GM12878 (cell line): ENCODE results near the gene SOX6.

Experiments
- CHD4 ChIP-seq: fragments of 200-600 bp; sonication (generic); IDR thresholded peaks from 2 replicates; pipeline ENCODE4 v1.6.1; 2016; ENCODE audit warnings: mild to moderate bottlenecking
- FOS ChIP-seq: IDR thresholded peaks from 3 replicates; pipeline ENCODE4 v1.6.1; 2011; ENCODE audit warnings: borderline replicate concordance; ENCODE audit not compliant: insufficient read length; ENCODE audit errors: extremely low read depth
- GABPA ChIP-seq: IDR thresholded peaks from 2 replicates; pipeline ENCODE4 v1.6.1; 2014; ENCODE audit warnings: antibody characterized with exemption, low read depth, mild to moderate bottlenecking, inconsistent platforms
- KDM1A ChIP-seq: fragments of 200-600 bp; sonication (generic); IDR thresholded peaks from 2 replicates; pipeline ENCODE4 v1.6.1; 2016; ENCODE audit warnings: borderline replicate concordance
- MTA3 ChIP-seq: IDR thresholded peaks from 2 replicates; pipeline ENCODE4 v1.6.1; 2012; ENCODE audit warnings: low read length, inconsistent platforms, borderline replicate concordance
- NFIC ChIP-seq: IDR thresholded peaks from 2 replicates; pipeline ENCODE4 v1.6.1; 2012; ENCODE audit warnings: low read depth, mild to moderate bottlenecking, inconsistent platforms, low read length, moderate library complexity
- POLR2A ChIP-seq: IDR thresholded peaks from 2 replicates; pipeline ENCODE4 v1.6.1; 2011; ENCODE audit warnings: low read depth, mild to moderate bottlenecking, low read length
- RELA ChIP-seq: fragments of 450-650 bp; IDR thresholded peaks from 2 replicates; pipeline ENCODE4 v1.8.0; 2014; ENCODE audit warnings: borderline replicate concordance; ENCODE audit not compliant: partially characterized antibody
- TAF1 ChIP-seq: IDR thresholded peaks from 2 replicates; pipeline ENCODE4 v1.6.1; 2011; ENCODE audit warnings: mild to moderate bottlenecking, low read depth, low read length, borderline replicate concordance
- YY1 ChIP-seq: IDR thresholded peaks from 2 replicates; pipeline ENCODE4 v1.6.1; 2011; ENCODE audit warnings: low read depth, mild to moderate bottlenecking, low read length
- TF ChIP-seq, protein P1 (sequence below), 3 experiments: IDR thresholded peaks in 2 of 3; conservative IDR thresholded peaks in 1 of 3; 2 replicates each; pipeline ENCODE4 v1.5.1; 2011; ENCODE audit warnings: low read depth in 3 of 3, low read length in 3 of 3, mild to moderate bottlenecking in 3 of 3, control low read depth in 2 of 3, moderate library complexity in 2 of 3, inconsistent platforms in 1 of 3, mixed read lengths in 1 of 3; ENCODE audit not compliant: control insufficient read depth in 2 of 3, insufficient read depth in 1 of 3; ENCODE audit errors: extremely low read depth in 1 of 3
- TF ChIP-seq, protein P2 (sequence below): IDR thresholded peaks from 2 replicates; pipeline ENCODE4 v1.6.1; 2012; ENCODE audit warnings: low read depth, low read length, improper control_type of control experiment
- TF ChIP-seq, protein P3 (sequence below): IDR thresholded peaks from 2 replicates; pipeline ENCODE4 v1.6.1; 2012; ENCODE audit warnings: mild to moderate bottlenecking, low read depth, low read length
- TF ChIP-seq, protein P4 (sequence below): IDR thresholded peaks from 2 replicates; pipeline ENCODE4 v1.6.1; 2012; ENCODE audit warnings: low read depth, low read length, improper control_type of control experiment

DNA sequence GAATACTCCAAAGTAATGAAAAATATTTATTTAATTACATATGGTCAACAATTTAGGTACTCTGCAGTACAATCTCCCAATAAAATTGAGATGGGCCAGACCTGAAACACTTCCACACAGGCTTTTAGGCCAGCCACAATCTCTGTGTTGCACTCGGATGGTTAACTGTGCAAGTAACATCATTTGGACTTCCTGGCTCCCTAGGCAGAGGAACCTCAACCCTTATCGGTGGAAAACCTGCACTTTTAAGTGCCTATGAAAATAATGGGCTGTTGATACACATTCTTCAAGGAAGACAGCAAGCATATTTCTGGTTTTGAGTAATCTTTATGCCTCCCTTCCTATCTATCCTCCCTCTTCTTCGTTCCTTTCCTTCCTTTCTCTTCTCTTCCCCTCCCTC is 343.1 kb downstream of the SOX6 start:
- TF ChIP-seq YY1 (no peak), KDM1A (no peak), CHD4 (no peak), FOS (no peak), POLR2A (no peak), NFIC (no peak), GABPA (no peak), TAF1 (no peak), RELA (no peak), MTA3 (no peak)
- TF ChIP-seq, protein P1, sequence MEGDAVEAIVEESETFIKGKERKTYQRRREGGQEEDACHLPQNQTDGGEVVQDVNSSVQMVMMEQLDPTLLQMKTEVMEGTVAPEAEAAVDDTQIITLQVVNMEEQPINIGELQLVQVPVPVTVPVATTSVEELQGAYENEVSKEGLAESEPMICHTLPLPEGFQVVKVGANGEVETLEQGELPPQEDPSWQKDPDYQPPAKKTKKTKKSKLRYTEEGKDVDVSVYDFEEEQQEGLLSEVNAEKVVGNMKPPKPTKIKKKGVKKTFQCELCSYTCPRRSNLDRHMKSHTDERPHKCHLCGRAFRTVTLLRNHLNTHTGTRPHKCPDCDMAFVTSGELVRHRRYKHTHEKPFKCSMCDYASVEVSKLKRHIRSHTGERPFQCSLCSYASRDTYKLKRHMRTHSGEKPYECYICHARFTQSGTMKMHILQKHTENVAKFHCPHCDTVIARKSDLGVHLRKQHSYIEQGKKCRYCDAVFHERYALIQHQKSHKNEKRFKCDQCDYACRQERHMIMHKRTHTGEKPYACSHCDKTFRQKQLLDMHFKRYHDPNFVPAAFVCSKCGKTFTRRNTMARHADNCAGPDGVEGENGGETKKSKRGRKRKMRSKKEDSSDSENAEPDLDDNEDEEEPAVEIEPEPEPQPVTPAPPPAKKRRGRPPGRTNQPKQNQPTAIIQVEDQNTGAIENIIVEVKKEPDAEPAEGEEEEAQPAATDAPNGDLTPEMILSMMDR (IDR thresholded peaks at IDR 0.05 in 2 of 3, conservative IDR thresholded peaks at IDR 0.05 in 1 of 3; ENCODE audit: control insufficient read depth in 2 of 3, extremely low read depth in 1 of 3, insufficient read depth in 1 of 3, low read depth in 3 of 3, low read length in 3 of 3): no peak
- TF ChIP-seq, protein P2, sequence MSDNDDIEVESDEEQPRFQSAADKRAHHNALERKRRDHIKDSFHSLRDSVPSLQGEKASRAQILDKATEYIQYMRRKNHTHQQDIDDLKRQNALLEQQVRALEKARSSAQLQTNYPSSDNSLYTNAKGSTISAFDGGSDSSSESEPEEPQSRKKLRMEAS: no peak
- TF ChIP-seq, protein P3, sequence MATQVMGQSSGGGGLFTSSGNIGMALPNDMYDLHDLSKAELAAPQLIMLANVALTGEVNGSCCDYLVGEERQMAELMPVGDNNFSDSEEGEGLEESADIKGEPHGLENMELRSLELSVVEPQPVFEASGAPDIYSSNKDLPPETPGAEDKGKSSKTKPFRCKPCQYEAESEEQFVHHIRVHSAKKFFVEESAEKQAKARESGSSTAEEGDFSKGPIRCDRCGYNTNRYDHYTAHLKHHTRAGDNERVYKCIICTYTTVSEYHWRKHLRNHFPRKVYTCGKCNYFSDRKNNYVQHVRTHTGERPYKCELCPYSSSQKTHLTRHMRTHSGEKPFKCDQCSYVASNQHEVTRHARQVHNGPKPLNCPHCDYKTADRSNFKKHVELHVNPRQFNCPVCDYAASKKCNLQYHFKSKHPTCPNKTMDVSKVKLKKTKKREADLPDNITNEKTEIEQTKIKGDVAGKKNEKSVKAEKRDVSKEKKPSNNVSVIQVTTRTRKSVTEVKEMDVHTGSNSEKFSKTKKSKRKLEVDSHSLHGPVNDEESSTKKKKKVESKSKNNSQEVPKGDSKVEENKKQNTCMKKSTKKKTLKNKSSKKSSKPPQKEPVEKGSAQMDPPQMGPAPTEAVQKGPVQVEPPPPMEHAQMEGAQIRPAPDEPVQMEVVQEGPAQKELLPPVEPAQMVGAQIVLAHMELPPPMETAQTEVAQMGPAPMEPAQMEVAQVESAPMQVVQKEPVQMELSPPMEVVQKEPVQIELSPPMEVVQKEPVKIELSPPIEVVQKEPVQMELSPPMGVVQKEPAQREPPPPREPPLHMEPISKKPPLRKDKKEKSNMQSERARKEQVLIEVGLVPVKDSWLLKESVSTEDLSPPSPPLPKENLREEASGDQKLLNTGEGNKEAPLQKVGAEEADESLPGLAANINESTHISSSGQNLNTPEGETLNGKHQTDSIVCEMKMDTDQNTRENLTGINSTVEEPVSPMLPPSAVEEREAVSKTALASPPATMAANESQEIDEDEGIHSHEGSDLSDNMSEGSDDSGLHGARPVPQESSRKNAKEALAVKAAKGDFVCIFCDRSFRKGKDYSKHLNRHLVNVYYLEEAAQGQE: no peak
- TF ChIP-seq, protein P4, sequence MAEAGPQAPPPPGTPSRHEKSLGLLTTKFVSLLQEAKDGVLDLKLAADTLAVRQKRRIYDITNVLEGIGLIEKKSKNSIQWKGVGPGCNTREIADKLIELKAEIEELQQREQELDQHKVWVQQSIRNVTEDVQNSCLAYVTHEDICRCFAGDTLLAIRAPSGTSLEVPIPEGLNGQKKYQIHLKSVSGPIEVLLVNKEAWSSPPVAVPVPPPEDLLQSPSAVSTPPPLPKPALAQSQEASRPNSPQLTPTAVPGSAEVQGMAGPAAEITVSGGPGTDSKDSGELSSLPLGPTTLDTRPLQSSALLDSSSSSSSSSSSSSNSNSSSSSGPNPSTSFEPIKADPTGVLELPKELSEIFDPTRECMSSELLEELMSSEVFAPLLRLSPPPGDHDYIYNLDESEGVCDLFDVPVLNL: no peak
